K562 treated with DMSO at 1 percent for 48 hours (cell line): Measurements from ENCODE around the gene FMO5. TPM values are rescaled to one million over a fixed set of nuclear protein-coding genes. Genes with fewer than 3 reads are reported as not detected.

Source experiments
- total RNA-seq: library from RNA; unstranded; fragments of 300-600 nt; gene quantifications from 2 replicates; pipeline ENCODE4 v1.2.3, GENCODE V29; 2022; ENCODE audit warnings: low replicate concordance; ENCODE audit errors: extremely low read depth

The FMO5 gene
- not detected in 2 replicates for total RNA-seq

GRCh38 chr1:147225193-147225730 lies at the start of gene FMO5:
Gene FMO5, minus strand, starts transcription at chr1:147225339. Its CDS starts 310 bp downstream, at chr1:147225029.

GRCh38 chr1:147242449-147243227 lies 17.5 kb upstream of the FMO5 start, which contains the start of gene CHD1L:
Gene CHD1L, plus strand, starts transcription at chr1:147242684. Its CDS starts 20 bp downstream, at chr1:147242704.

GRCh38 chr1:147172168-147173016 lies 52.7 kb downstream of the FMO5 start, which contains the start of gene PRKAB2:
Gene PRKAB2, minus strand, starts transcription at chr1:147172470. Its CDS starts 326 bp downstream, at chr1:147172144.

Other genes with a start within 250 kb of the FMO5 start
- gene PRKAB2, start 52.9 kb downstream of the FMO5 start, total RNA-seq, result not detected in 2 replicates
- gene CHD1L, start 17.3 kb upstream of the FMO5 start, total RNA-seq, result not detected in 2 replicates